Stimulated activated CD8-positive, alpha-beta memory T cell treated with anti-CD3 and anti-CD28 coated beads, Interleukin-15, amount 100 ng/mL, for 48 hours (primary cell): ENCODE results near the gene CYP2S1.
"Not testable (repeated sequence)": the region's sequence is repeated elsewhere in the genome, so short reads cannot be mapped to it uniquely, and the experiment has no call there.

Experiments used
- DNase-seq, 2 donors: peaks; one replicate each; pipeline ENCODE4 v3.0.0-alpha.2; 2020; ENCODE audit warnings: low read depth in 2 of 2

CYP2S1 gene, protein sequence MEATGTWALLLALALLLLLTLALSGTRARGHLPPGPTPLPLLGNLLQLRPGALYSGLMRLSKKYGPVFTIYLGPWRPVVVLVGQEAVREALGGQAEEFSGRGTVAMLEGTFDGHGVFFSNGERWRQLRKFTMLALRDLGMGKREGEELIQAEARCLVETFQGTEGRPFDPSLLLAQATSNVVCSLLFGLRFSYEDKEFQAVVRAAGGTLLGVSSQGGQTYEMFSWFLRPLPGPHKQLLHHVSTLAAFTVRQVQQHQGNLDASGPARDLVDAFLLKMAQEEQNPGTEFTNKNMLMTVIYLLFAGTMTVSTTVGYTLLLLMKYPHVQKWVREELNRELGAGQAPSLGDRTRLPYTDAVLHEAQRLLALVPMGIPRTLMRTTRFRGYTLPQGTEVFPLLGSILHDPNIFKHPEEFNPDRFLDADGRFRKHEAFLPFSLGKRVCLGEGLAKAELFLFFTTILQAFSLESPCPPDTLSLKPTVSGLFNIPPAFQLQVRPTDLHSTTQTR

DNA sequence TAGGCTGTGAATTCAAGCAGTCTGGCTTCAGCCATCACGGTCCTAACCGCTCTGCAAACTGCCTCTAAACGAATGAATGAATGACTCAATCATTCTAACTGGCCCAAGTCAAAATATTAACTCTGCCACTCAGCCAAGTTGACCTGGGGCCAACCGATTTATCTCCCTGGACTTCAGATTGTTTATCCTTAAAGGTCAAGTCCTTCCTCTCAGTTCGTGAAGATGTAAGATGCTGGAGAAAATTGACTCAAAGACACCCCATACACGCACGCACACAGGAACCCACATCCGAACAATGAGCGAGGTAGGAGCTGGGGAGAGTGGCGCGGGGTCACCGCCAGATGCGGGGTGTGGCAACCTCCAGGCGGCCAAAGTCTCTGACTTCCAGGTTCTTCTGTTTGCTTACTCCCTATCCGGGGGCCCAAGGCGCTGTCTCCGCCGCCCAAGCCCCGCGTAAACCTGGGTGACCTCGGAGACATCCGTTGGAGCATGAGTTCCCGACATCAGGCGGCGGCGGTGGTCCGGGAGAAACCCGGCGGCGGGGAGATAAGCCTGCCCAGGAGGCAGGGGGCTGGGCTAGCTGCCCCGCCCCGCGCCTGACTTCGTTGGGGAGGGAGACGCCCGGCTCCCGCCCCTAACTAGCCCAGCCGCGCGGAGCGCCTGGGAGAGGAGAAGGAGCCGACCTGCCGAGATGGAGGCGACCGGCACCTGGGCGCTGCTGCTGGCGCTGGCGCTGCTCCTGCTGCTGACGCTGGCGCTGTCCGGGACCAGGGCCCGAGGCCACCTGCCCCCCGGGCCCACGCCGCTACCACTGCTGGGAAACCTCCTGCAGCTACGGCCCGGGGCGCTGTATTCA lies at the start of gene CYP2S1:
TSS of gene CYP2S1 (plus strand) at position 646 of the 856 bp plus-strand sequence. CDS start at position 692, 46 bp downstream.
- DNase-seq = no peak

DNA sequence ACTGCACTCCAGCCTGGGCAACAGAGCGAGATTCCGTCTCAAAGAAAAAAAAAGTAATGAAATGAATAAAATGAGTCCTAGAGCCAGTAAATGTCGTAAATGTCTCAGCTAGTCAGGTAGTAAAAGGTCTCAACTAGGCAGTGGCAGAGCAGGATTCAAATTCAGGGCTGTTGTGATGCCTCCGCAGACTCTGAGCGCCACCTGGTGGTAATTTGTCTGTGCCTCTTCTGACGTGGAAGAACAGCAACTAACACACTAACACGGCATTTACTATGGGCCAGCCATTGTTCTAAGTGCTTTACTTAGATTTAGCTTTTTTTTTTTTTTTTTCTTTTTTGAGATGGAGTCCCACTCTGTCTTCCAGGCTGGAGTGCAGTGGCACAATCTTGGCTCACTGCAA lies 48.6 kb upstream of the CYP2S1 start:
- DNase-seq = peak; percentile 62

DNA sequence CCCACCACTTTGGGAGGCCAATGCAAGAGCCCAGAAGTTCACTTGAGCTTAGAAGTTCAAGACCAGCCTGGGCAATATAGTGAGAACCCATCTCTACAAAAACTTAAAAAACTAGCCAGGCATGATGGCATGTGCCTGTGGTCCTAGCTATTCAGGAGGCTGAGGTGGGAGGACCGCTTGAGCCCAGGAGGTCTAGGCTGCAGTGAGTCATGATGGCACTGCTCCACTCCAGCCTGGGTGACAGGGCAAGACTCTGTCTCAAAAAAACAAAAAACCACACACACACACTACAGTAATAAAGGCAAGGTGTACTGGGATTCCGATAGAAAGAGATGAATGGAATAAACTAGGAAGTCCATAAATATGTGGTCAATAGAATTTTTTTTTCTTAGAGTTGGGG lies 43.2 kb upstream of the CYP2S1 start:
- DNase-seq = no peak

DNA sequence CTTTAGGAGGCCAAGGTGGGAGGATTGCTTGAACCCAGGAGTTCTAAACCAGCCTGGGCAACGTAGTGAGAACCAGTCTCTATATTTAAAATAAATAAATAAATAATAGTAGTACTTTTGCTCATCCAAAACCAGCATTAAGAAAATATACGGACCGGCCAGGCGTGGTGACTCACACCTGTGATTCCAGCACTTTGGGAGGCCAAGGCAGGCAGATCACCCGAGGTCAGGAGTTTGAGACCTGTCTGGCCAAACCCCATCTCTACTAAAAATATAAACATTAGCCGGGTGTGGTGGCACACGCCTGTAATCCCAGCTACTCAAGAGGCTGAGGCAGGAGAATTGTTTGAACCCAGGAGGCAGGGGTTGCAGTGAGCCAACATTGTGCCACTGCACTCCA lies 42.0 kb upstream of the CYP2S1 start:
- DNase-seq = not testable (repeated sequence)

DNA sequence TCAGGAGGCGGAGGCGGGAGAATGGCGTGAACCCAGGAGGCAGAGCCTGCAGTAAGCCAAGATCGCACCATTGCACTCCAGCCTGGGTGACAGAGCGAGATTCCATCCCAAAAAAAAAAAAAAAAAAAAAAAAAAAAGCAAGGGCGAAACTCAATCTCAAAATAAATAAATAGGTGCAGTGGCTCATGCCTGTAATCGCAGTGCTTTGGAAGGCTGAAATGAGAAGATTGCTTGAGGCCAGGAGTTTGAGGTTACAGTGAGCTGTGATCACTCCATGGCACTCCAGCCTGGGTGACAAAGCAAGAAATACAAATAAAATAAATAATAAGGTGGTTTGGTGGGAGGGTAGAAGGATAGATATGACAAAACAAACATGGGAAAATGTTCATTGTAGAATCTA lies 39.0 kb upstream of the CYP2S1 start:
- DNase-seq = no peak

DNA sequence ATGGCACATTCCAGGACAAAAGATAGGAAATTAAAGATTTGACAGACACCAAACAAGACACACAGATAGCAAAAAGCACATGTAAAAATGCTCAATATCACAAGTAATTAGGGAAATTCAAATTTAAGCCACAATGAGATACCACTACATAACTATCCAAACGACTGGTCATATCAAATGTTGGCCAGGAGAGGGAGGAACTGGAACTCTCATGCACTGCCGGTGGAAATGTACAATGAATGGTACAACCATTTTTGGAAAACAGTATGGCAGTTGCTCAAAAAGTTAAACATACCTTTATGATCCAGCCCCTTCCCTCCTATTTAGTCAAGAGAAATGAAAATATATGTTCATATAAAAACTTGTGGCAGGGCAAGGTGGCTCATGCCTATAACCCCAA lies 36.8 kb upstream of the CYP2S1 start:
- DNase-seq = no peak

DNA sequence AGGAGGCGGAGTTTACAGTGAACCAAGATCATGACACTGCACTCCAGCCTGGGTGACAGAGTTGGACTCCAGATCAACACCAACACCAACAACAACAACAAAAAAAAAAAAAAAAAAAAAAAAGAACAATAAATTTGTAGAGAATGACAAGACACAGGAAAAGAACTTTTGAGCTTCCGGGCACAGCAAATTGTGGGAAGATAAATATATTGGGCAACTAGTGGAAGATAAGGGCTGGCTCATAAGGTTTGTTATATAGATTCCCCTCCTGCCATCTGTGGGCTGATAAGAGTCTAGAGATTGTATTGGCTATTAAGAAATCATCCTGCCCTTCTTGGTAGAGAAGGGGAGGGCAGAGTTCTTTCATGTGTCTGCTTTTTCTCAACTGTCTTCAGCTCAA lies 33.1 kb upstream of the CYP2S1 start:
- no peak for DNase-seq

DNA sequence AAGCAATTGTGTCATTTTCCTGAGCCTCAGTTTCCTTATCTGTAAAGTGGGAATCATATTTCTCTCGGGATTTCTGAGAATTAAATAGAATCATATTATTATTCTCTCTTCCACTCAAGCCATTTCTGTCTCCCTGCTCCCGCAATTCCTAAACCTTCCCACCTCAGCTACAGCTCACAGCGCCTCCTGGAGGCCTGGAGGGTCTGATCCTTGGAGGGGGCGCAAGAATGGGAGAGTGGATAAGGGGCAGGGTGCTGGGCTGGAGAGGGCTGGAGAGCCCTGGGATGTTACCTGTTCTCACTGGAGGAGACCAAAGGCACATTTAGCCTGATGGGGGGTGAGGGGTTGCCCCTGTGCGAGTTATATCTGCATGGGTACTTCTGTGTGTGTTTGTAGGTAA lies 31.1 kb upstream of the CYP2S1 start:
- no peak for DNase-seq

DNA sequence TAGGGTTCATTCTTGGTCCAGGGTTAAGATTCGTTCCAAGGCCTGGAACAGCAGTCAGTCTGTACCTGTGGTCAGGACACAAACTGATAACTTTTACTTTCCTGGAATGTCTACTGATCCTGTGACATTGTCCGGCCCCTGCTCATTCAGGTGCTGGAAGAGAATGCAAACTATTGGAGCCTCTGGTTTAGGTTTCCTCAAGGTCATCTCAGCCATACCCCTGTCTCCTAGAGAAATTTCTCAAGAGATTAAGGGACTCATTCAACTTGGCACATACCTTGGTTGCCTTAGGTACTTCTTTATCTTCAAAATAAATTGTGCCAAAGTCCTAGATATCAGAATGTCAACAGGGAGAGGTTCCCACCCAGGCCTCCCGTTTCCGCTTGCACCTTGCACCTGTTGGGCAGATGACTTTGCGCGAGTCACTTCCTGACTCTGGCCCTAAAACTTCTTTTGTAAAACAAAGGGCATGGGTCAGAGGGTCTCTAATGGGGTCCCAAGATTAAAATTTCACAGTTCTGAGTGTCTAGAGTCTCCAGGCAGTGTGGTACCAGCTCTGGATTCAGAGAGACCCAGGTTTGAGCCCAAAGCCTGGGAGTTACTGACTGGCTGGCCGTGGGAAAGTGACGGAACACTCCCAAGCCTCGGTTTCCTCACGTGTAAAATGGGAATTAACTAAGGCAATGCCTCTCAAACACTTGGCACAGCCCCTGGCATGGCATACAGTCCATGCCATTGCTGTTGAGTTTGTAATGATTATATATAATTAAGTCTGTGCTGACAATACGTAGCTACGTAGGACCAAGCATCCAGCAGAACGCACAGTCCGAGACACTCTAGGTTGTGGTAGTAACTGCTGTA lies 25.8 kb upstream of the CYP2S1 start:
- no peak for DNase-seq

DNA sequence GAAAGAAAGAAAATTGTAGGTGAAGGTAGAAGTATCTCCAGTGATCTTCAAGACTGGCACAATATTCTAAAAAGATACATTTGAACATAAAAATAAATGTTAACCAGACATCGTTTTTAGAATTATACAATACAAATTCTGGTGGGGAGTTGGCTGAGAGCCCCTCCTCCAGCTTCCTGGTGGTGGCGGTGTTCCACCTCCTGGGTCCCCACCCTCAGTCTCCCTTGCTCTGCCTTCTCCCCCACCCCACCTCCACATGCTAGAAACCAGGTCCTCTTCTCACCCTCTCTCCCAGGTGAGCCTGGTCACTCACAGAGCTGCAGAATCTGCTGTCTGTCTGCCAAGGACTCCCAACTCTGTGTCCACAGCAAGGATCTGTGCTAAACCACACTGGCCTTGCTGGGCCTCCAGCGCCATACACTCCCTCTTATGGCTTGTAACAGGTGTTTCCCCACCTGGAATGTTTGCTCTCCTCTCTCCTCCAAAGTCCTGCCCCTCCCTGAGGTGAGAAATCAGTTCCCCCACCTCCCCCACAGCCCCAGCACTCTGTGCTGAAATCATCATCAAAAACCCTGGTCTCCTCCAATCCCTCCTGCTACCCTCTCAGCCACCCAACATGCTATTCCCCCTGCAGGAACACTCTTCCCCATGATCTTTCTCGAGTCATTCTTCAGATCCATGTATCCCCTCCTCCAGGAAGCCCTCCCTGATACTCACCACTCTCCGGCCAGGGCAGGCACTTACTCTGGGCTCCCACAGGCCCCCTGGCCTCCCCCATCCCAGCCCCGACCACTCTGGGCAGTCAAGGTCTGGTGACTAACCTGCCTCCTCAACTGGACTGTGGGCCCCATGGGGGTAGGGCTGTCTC lies 20.5 kb upstream of the CYP2S1 start:
- no peak for DNase-seq

DNA sequence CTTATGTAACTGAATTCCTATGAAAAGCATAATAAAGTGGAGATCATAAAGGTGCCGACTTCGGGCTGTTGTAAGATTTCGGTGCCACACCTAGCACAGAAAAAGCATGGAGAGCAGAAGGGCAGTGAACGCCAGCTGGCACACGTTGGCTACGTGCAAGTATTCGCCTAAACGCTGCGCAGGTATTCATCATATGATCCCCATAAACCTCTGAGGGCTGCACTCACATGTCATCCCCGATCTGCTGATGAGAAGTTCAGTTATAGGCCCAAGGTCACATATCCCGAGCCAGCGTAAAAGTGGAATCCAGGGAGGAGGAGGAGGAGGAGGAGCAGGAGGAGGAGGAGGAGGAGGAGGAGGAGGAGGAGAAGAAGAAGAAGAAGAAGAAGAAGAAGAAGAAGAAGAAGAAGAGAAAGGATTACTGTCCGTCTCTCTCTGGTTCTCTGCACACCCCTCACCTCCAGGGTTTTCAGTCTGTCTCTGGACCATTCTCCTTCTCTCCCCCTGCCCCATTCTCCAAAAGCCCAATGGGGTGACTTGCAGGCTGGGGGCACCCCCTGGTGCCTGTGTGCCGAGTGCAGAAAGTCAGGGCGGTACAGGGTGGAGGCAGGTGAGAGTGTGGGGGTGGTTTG lies 18.6 kb upstream of the CYP2S1 start:
- no peak for DNase-seq

DNA sequence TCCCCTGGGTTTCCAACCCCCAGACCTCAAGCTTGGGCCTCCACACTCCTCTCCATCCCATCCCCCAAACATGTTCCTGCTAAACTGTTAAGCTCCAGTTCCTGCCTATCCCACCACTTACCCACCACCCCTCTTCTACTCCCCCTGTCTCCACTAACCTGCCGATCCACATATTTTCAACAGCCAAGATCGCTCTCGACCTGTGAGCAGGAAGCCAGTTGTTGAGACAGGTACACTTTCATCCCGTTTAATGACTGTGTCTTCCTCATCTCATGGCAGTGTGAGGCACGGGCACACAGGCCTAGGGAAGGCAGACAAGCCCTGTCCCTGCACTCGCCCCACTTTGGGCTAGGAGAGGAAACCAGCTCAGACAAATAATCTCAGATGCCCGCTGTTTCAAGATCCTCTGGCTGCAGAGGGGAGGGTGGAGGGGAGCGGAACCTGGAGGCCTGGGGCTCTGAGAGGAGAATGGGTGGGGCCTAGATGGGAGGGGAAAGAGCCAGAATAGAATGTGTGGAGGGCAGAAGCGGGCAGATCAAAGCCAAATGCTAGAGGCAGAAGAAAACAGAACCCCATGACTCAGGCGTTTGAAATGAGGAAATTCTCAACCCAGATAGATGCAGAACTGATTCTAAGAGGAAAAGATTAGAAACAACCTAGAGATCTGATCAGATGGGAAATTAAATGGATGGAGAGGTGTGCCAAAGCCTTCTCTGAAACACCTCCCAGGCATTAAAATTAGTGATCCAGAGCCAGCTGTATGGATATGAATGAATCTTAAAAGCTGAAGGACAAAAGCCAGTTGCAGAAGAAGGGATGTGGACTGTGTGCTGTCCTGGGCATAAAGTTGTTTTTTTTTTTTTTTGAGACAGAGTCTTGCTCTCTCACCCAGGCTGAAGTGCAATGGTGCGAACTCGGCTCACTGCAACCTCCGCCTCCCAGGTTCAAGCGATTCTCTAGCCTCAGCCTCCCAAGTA lies 16.9 kb upstream of the CYP2S1 start:
- no peak for DNase-seq

DNA sequence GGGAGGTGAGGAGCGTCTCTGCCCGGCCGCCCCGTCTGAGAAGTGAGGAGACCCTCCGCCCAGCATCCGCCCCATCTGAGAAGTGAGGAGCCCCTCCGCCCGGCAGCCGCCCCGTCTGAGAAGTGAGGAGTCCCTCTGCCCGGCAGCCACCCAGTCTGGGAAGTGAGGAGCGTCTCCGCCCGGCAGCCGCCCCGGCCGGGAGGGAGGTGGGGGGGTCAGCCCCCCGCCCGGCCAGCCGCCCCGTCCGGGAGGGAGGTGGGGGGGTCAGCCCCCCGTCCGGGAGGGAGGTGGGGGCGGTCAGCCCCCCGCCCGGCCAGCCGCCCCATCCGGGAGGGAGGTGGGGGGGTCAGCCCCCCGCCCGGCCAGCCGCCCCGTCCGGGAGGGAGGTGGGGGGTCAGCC lies 12.8 kb upstream of the CYP2S1 start:
- not testable (repeated sequence) for DNase-seq

DNA sequence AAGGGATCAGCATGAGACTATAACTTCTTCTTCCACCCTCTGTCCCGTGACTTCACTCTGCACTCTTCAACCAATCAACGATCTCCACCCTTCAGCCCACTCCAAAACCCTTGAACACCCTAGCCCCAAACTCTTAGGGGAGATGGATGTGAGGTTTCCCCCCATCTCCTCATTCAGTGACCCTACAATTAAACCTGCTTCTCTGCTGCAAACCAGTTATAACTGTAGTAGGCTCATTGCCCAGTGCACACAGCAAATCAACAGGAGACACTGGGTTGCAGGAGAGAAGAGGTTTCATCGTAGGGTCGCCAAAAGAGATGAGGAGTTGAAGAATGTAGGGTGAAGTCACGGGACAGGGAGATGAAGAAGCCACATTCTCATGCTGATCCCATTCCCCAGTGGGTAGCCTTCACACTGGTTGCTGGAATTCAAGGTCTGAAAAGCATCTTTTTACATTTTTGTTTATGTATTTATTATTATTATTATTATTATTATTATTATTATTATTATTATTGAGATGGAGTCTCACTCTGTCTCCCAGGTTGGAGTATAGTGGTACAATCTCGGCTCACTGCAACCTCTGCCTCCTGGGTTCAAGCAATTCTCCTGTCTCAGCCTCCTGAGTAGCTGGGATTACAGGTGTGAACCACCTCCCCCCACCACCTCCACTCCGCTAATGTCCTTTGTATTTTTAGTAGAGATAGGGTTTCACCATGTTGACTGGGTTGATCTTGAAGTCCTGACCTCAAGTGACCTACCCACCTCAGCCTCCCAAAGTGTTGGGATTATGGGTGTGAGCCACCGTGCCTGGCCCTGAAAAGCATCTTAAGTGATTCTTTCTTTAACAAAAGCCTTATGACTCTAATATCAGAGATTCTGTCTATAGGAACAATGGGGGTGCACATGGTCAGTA lies 5.8 kb upstream of the CYP2S1 start:
- no peak for DNase-seq

DNA sequence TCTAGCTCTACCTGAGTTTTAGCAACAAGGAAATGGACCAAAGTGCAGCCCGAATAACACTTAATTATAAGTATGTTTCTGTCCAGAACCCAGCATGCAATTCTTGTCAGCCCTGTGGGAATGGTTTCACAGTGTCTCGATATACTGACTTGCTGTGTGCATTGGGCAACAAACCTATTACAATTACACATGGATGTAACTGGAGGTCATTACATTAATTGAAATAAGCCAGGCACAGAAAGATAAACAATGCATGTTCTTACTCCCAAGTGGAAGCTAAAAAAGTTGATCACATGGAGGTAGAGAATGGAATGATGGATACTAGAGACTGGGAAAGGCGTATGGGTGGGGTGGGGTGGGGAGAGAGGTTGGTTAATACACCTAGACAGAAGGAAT lies 5.1 kb upstream of the CYP2S1 start:
- DNase-seq = no peak

DNA sequence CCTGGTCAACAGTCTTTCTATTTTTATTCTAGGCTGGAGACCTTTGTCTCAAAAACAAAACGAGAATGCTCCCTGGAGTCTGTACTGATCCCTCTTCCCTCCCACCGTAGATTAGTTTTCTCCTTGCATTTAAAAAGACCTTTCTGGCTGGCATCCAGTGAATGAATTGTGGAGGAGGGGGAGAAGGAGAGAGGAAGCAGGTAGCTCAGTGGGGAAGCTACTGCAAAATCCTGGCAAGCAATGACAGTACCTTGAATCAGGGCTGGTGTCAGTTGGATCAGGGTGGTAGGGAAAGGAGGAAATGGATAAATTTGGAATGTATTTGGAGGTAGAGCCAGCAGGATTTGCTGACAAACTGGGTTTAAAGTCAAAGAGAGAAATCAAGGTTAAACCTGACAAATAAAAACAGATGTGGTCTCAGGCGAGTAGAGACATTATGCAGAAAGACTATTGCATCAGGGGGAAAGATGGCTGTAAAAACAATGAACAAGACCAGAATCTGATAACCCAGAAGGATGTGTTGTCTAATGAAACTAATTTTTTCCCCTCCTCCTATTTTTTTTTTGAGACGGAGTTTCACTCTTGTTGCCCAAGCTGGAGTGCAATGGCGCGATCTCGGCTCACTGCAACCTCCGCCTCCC lies 3.5 kb upstream of the CYP2S1 start:
- DNase-seq = no peak

DNA sequence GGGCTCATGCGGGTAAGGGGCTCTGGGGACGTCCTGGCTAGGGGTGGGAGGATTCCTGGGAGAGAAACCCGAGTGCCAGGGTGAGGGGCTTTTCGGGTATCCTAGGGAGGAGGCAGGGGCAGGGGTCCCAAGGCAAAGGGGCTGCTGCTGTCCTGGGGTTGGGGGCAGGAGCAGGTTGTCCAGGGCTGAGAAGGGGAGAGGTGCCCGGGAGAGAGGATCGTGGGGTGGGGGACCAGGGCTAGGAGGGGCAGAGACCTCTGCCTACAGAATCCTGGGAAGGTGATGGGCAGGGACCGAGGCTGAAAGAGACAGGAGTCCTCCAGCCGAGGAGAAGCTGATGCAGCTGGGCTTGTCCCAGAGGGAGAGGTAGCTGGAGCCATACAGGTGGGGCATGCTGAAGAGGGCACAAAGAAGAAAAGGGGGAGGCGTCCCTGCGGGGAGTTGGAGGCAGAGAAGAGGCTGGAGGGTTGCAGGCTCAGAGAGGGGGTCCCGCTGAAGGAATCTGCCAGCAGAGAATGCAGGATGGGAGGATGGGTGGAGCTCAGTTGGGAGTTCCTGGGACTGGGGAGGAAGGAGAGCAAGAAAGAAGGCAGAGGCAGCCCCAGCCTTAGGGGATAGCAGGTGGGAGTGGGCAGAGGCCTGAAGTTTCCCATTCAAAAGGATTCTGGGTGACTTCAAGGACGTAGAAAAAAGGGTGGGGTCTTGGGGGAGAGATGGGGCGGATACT lies 574 bp downstream of the CYP2S1 start:
- DNase-seq = no peak
